Measurements from ENCODE around the gene C19orf53.

The C19orf53 gene

GRCh38 chr19:13813147-13813546, 38.9 kb downstream of the C19orf53 start:
- no peak for TF ChIP-seq CTCF (IDR thresholded peaks at IDR 0.05; ENCODE audit: control insufficient read depth, insufficient read depth, low read depth, low read length, missing control alignments)
- DNase-seq (ENCODE audit: low read depth): no peak
- H3K4me3 ChIP-seq (ENCODE audit: control insufficient read depth, low read depth, low read length): no peak overlapping the region

- no peak for DNase-seq (ENCODE audit: low read depth)
- TF ChIP-seq CTCF (IDR thresholded peaks at IDR 0.05; ENCODE audit: control insufficient read depth, insufficient read depth, low read depth, low read length, missing control alignments): no peak
- H3K4me3 ChIP-seq (ENCODE audit: control insufficient read depth, low read depth, low read length): no peak overlapping the region
These were observed 40.3 kb downstream of the C19orf53 start for GRCh38 chr19:13814550-13814949.

- no peak for TF ChIP-seq CTCF (IDR thresholded peaks at IDR 0.05; ENCODE audit: control insufficient read depth, insufficient read depth, low read depth, low read length, missing control alignments)
- no peak for DNase-seq (ENCODE audit: low read depth)
- no peak overlapping the region for H3K4me3 ChIP-seq (ENCODE audit: control insufficient read depth, low read depth, low read length)
These were observed 42.9 kb downstream of the C19orf53 start for GRCh38 chr19:13817018-13817614.

GRCh38 chr19:13817615-13818371, 43.5 kb downstream of the C19orf53 start:
- TF ChIP-seq CTCF (IDR thresholded peaks at IDR 0.05; ENCODE audit: control insufficient read depth, insufficient read depth, low read depth, low read length, missing control alignments): no peak
- DNase-seq (ENCODE audit: low read depth): no peak
- H3K4me3 ChIP-seq (ENCODE audit: control insufficient read depth, low read depth, low read length): no peak overlapping the region

GRCh38 chr19:13819238-13819637, 45.0 kb downstream of the C19orf53 start:
- TF ChIP-seq CTCF (IDR thresholded peaks at IDR 0.05; ENCODE audit: control insufficient read depth, insufficient read depth, low read depth, low read length, missing control alignments): no peak
- no peak for DNase-seq (ENCODE audit: low read depth)
- no peak overlapping the region for H3K4me3 ChIP-seq (ENCODE audit: control insufficient read depth, low read depth, low read length)

- no peak for DNase-seq (ENCODE audit: low read depth)
- H3K4me3 ChIP-seq (ENCODE audit: control insufficient read depth, low read depth, low read length): no peak overlapping the region
- TF ChIP-seq CTCF (IDR thresholded peaks at IDR 0.05; ENCODE audit: control insufficient read depth, insufficient read depth, low read depth, low read length, missing control alignments): no peak
These were observed 47.0 kb downstream of the C19orf53 start for GRCh38 chr19:13821292-13821691.

Measured in AG09309 (cell line).